HG03457 (cell line): ENCODE results near the gene ADGRF5.
"Not testable (repeated sequence)": the region's sequence is repeated elsewhere in the genome, so short reads cannot be mapped to it uniquely, and the experiment has no call there.

Experiments
- ATAC-seq: cut with Tn5 transposase; IDR thresholded peaks from one replicate; pipeline ENCODE4 v1.9.1; 2021; ENCODE audit warnings: moderate number of reproducible peaks; ENCODE audit not compliant: unreplicated experiment

Gene ADGRF5

GRCh38 chr6:46896871-46897270, 24.9 kb downstream of the ADGRF5 start:
- no peak for ATAC-seq

GRCh38 chr6:46895930-46896329, 25.8 kb downstream of the ADGRF5 start:
- ATAC-seq, result no peak

DNA sequence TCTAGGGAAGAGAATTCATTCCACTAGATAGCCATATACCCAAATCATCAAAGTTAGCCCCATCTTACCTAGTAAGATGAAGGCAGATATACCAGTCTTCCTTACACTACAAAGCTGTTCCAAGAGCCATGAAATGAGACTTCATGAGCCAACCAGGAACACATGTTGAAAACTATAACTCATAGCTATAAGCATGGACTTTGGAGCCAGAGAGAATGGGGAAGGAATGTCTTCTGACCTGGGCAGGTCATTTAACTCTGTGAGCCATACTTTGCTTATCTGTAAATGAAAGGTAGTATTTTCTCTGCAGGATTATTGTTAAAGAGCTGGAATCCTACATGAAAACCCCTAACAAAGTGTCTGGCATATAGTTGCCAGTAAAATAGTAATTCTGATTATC, 27.3 kb downstream of the ADGRF5 start:
- ATAC-seq, result no peak

DNA sequence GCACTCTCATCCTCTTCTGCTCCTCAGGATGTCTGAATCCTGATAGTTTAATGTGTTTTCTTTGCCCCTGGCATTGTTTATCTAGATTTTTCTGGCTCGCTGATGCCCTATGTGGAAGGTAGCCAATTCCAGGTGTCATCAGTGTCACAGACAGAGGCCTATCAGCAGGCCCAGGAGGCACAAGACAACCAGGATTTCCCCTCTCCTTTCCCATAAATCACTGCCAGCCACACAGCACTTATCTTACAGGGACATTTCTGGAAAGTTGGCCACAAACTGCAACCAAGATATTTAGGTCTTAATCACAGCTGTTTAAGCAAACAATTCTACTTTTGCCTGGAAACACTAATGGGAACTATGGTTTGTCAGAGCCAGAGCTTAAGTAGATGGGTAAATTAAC, 28.1 kb downstream of the ADGRF5 start:
- no peak for ATAC-seq

- ATAC-seq, result no peak
These were observed 30.4 kb downstream of the ADGRF5 start for GRCh38 chr6:46891252-46891795.

GRCh38 chr6:46888578-46888977, 33.2 kb downstream of the ADGRF5 start:
- no peak for ATAC-seq

- ATAC-seq, result no peak
These were observed 33.7 kb downstream of the ADGRF5 start for GRCh38 chr6:46888031-46888430.

- ATAC-seq, result no peak
These were observed 39.1 kb downstream of the ADGRF5 start for GRCh38 chr6:46882645-46883044.

DNA sequence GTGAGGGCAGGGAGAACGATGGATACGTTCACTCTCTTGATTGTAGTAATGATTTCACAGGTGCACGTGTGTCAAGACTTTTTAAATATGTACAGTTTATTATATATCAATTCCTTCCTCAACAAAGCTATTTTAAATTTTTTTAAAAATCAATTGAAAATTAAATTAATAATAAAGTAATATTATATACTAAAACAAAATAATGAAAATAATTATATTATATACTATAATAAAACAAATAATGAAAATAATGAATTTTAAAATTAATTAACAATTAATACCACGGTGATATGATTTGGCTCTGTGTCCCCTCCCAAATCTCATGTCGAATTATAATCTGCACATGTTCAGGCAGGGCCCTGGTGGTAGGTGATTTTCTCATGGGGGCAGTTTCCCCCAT, 42.7 kb downstream of the ADGRF5 start:
- ATAC-seq, result no peak

- no peak for ATAC-seq
These were observed 45.6 kb downstream of the ADGRF5 start for GRCh38 chr6:46876126-46876525.

DNA sequence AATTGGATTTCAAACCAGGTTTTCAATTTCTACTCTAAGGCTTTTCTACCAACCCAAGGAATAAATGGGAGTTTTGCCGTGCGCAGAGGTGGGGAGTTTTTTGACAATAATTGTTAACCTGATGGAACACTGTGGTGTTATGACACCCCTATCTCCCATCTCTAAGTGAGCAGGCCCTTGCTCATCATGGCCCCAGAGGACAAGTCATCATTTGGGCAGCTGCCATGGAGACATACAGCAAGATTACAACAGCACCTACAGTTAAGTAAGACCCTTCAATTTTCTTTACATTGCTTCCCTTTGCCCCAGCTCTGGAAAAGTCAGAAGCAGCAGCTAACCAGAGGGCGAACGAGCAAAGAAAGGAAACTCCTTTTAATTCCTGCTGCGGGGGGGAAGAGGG, 54.3 kb downstream of the ADGRF5 start:
- no peak for ATAC-seq

- ATAC-seq, result no peak
These were observed 56.5 kb downstream of the ADGRF5 start for GRCh38 chr6:46865221-46865620.

GRCh38 chr6:46863791-46864190, 57.9 kb downstream of the ADGRF5 start:
- ATAC-seq, result no peak

DNA sequence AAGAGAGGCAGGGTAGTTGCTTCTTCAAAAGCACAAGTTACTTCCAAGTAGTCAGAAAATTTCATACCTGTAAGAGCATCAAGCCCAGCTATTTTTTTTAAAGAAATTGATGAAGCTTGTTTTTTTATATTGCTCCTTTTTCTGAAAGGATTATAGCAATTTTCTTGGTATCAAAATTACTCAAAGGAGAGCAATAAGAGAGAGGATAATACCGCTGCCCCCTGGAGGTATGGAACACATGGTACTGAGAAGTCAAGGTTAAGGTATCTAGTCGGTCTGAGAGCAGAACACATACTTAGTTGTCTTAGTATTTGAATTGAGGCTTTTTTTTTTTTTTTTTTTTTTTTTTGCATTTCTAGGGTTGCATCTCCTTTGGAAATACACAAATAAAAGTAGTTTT, 59.4 kb downstream of the ADGRF5 start:
- no peak for ATAC-seq

DNA sequence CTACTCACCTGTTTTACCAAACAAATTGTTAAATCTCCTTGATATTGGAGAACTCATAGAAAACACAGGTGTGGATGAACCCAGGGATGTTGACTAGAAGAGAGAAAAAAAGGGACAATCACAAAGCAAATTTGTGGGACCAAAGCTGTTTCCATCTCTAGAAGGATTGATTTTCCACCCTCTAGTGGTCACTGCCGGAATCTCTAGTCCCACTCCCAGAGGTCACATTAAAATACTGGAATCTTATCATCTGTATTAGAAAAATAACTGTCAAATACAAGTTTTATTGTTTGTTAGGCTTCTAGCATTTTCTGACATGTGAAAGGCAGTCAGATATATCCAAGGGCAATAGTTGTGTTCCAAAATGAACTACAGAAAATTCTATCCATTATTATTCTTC, 65.8 kb downstream of the ADGRF5 start:
- not testable (repeated sequence) for ATAC-seq

DNA sequence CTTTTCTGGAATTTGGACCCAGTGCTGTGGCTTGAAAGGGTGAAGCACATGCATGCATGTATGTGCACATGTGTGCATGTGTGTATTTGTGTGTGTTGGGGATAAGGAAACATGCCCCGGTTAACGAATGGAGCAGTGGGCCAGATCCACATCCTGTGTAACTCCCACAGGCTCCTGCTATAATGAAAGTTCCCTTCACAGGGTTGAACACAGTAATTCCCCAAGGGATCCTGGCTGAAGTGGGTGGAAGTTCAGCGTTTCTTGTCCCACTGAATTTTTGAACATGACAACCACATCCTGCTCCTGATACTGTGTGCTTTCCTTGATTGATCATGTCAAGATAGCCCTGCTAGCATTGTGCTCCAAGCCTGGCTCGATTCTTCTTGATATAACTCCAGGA, 70.2 kb downstream of the ADGRF5 start:
- ATAC-seq, result not testable (repeated sequence)

GRCh38 chr6:46850792-46851191, 70.9 kb downstream of the ADGRF5 start:
- no peak for ATAC-seq

DNA sequence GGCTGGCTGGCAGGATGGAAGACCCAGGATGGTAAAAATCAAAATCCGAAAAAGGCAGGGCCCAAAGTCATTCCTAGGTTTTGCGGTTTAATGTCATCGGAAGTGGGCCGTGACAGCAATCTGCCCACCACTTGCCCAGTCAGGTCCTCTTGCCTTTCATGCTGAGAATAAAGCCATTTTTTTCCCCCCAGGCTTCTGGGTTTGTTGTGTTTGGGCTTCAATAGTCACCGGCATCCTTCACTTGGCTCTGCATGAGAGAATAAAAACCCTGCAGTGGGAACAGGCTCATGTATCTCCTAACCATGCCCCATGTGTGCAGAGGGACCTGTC, 72.4 kb downstream of the ADGRF5 start:
- ATAC-seq, result no peak

- no peak for ATAC-seq
These were observed 72.9 kb downstream of the ADGRF5 start for GRCh38 chr6:46848684-46849360.

GRCh38 chr6:46845126-46845525, 76.6 kb downstream of the ADGRF5 start:
- ATAC-seq, result no peak

DNA sequence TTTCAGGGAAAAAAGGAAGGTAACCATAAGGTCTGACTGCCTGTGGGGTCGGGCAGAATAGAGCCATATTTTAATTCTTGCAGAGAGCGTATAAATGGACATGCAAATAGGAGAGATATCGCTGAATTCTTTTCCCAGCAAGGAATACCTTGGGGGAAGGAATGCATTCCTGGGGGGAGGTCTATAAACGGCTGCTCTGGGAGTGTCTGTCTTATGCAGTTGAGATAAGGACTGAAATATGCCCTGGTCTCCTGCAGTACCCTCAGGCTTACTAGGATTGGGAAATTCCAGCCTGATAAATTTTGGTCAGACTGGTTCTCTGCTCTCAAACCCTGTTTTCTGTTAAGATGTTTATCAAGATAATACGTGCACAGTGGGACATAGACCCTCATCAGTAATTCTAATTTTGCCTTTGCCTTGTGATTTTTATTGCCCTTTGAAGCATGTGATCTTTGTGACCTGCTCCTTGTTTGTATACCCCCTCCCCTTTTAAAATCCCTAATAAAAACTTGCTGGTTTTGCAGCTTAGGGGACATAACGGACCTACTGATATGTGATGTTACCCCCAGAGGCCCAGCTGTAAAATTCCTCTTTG, 79.4 kb downstream of the ADGRF5 start:
- not testable (repeated sequence) for ATAC-seq

DNA sequence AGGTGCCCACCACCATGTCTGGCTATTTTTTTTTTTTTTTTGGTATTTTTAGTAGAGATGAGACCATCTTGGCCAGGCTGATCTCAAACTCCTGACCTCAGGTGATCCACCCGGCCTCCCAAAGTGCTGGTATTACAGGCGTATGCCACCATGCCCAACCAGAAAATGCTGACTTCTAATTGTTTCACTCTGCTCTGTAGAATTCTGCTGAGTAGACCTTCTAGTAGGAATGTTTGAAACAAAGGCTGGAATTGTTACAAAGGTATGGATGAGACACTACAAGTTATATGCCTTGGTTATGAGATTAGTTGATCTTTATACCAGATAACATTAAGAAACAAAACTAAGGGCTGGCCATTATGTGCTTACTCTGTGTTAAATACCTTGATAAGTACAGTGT, 83.7 kb downstream of the ADGRF5 start:
- no peak for ATAC-seq

DNA sequence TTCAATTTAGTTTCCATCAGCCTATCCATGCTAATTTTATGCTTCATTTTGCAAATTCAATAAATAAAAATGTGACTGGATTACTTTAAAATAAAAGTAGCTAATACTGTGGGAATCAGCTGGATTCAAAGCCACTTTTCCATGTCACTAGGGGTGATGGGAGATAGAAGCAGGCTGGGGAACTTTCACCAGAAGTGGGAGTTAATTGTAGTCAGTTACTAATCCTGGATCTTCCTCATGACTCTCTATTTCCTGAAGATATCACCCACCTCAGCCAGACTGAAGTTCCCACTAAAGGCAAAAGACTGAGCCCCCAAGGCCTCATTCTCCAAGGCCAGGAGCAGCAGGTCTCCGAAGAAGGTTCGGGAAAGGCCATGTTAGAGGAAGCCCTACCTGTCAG, 86.7 kb downstream of the ADGRF5 start:
- ATAC-seq, result not testable (repeated sequence)
